ENCODE results near the gene MASP1.

GRCh38 chr3:187223799-187224198, 67.7 kb downstream of the MASP1 start:
- TF ChIP-seq RARB (CRISPR knock-in tag; IDR thresholded peaks at IDR 0.05) (no peak), PATZ1 (CRISPR knock-in tag; IDR thresholded peaks at IDR 0.05; ENCODE audit: borderline replicate concordance) (no peak), ZFP3 (CRISPR knock-in tag; IDR thresholded peaks at IDR 0.05) (no peak), OSR1 (CRISPR knock-in tag; IDR thresholded peaks at IDR 0.05) (no peak), ARNTL (CRISPR knock-in tag; IDR thresholded peaks at IDR 0.05; ENCODE audit: borderline replicate concordance, low read depth) (no peak), GLIS3 (CRISPR knock-in tag; IDR thresholded peaks at IDR 0.05) (no peak), ZC3H10 (CRISPR knock-in tag; IDR thresholded peaks at IDR 0.05) (no peak)
- TF ChIP-seq, protein P1, sequence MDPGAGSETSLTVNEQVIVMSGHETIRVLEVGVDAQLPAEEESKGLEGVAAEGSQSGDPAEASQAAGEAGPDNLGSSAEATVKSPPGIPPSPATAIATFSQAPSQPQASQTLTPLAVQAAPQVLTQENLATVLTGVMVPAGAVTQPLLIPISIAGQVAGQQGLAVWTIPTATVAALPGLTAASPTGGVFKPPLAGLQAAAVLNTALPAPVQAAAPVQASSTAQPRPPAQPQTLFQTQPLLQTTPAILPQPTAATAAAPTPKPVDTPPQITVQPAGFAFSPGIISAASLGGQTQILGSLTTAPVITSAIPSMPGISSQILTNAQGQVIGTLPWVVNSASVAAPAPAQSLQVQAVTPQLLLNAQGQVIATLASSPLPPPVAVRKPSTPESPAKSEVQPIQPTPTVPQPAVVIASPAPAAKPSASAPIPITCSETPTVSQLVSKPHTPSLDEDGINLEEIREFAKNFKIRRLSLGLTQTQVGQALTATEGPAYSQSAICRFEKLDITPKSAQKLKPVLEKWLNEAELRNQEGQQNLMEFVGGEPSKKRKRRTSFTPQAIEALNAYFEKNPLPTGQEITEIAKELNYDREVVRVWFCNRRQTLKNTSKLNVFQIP (CRISPR knock-in tag; IDR thresholded peaks at IDR 0.05; ENCODE audit: borderline replicate concordance, low read depth) = no peak

All from SK-N-SH treated with all-trans-retinoic acid at 6 μM for 48 hours (cell line).